ENCODE data around the gene APPBP2. TPM values are rescaled to one million over a fixed set of nuclear protein-coding genes. Genes with fewer than 3 reads are reported as not detected.

Gene APPBP2
- total and polyA plus RNA-seq, 2 of the 8 experiments (the other 6 are each of a cell fraction or from before 2014, with no cell fraction given) = 3.3 to 18.0 TPM

GRCh38 chr17:60461584-60461983, 64.5 kb downstream of the APPBP2 start:
- Histone ChIP-seq H2BK20ac (ENCODE audit: low read length) (no peak overlapping the region), H3K79me1 (ENCODE audit: low read depth, low read length) (no peaks in the 10 kb centered on the region), H2AFZ (ENCODE audit: low read length) (no peak overlapping the region), H3K79me2 (ENCODE audit: control insufficient read depth in 1 of 2, insufficient read depth in 2 of 2, low read length in 2 of 2) (no peaks in the 10 kb centered on the region), H3K9me3 (ENCODE audit: insufficient read depth in 2 of 2, low read depth in 1 of 2, low read length in 1 of 2) (no peaks in the 10 kb centered on the region), H2BK15ac (ENCODE audit: low read length) (no peak overlapping the region), H3K27me3 (replicated peaks in 1 of 4; ENCODE audit: control insufficient read depth in 3 of 4, extremely low read depth in 1 of 4, insufficient read depth in 3 of 4, low read length in 3 of 4) (no peaks in the 10 kb centered on the region), H2AK5ac (ENCODE audit: low read depth, low read length) (no peak overlapping the region), H4K8ac (ENCODE audit: extremely low read depth, insufficient read depth, low read length) (no peak overlapping the region), H3K27ac (ENCODE audit: low read depth, low read length) (no peak overlapping the region), H2BK120ac (replicated peaks; ENCODE audit: low read depth, low read length) (no peak overlapping the region), H2BK12ac (ENCODE audit: low read depth, low read length) (no peak overlapping the region), H3K9ac (replicated peaks in 1 of 4; ENCODE audit: extremely low read depth in 1 of 4, low read depth in 3 of 4, low read length in 3 of 4) (no peak overlapping the region), H3K56ac (replicated peaks; ENCODE audit: insufficient read length, low read depth, low read length) (no peak overlapping the region), H3K23ac (ENCODE audit: insufficient read length) (no peak overlapping the region), H3K4me1 (replicated peaks in 1 of 4; ENCODE audit: control insufficient read depth in 3 of 4, insufficient read depth in 4 of 4, low read length in 3 of 4) (no peaks in the 10 kb centered on the region), H3K4me2 (ENCODE audit: insufficient read depth in 1 of 2, low read depth in 2 of 2, low read length in 2 of 2) (no peak overlapping the region), H3K23me2 (ENCODE audit: low read depth, low read length) (no peaks in the 10 kb centered on the region), H4K5ac (ENCODE audit: insufficient read length, low read depth, low read length) (no peak overlapping the region), H3K36me3 (ENCODE audit: control insufficient read depth in 2 of 4, insufficient read depth in 4 of 4, low read length in 3 of 4) (peaks cover 5 to 60% (median 16%) of the 10 kb centered on the region in 4 experiments; a peak in 7 of 8 replicates), H3K18ac (ENCODE audit: extremely low read depth, low read length) (no peak overlapping the region), H3K14ac (ENCODE audit: insufficient read length) (no peak overlapping the region), H3K4me3 (ENCODE audit: extremely low read depth in 1 of 4, insufficient read depth in 2 of 4, low read depth in 3 of 4, low read length in 4 of 4) (no peak overlapping the region), H2BK5ac (ENCODE audit: low read depth, low read length) (no peak overlapping the region), H4K91ac (replicated peaks; ENCODE audit: insufficient read length, low read length) (no peak overlapping the region), H3K4ac (replicated peaks; ENCODE audit: insufficient read length, low read depth, low read length) (no peak overlapping the region), H4K20me1 (replicated peaks in 1 of 2; ENCODE audit: control insufficient read depth in 1 of 2, insufficient read depth in 2 of 2, low read length in 2 of 2) (no peaks in the 10 kb centered on the region)
- 83% methylated on average over 1 of the region's 1 CpG; no CpG with 5 or more reads in 1 of the 2 experiments for WGBS, 2 experiments (ENCODE audit: extremely low coverage in 1 of 2, insufficient coverage in 1 of 2, insufficient read length in 1 of 2, insufficient replicate concordance in 2 of 2, low coverage in 1 of 2, low lambda C conversion rate in 2 of 2, missing lambda C conversion rate in 1 of 2)
- TF ChIP-seq SIX5 (IDR thresholded peaks at IDR 0.05; ENCODE audit: low read depth, low read length) (no peak), KDM1A (IDR thresholded peaks at IDR 0.05; ENCODE audit: borderline replicate concordance, low read length) (no peak), JUN (IDR thresholded peaks at IDR 0.05; ENCODE audit: low read depth, low read length) (no peak), SAP30 (IDR thresholded peaks at IDR 0.05; ENCODE audit: insufficient read depth, insufficient replicate concordance, low read length) (no peak), GTF2F1 (IDR thresholded peaks at IDR 0.05; ENCODE audit: borderline replicate concordance, low read depth, low read length) (no peak), POLR2AphosphoS5 (IDR thresholded peaks at IDR 0.05; ENCODE audit: low read depth, low read length) (no peak), CHD1 (IDR thresholded peaks at IDR 0.05; ENCODE audit: low read depth, low read length) (no peak), CBX8 (IDR thresholded peaks at IDR 0.05; ENCODE audit: borderline replicate concordance, low read depth, low read length) (no peak), ASH2L (IDR thresholded peaks at IDR 0.05; ENCODE audit: low read length) (no peak), TAF1 (IDR thresholded peaks at IDR 0.05; ENCODE audit: low read depth, low read length) (no peak), GABPA (IDR thresholded peaks at IDR 0.05; ENCODE audit: borderline replicate concordance, insufficient read depth, low read length) (no peak)
- ChIA-PET POLR2A (ENCODE audit: partially characterized antibody) (no interaction called here), CTCF (ENCODE audit: partially characterized antibody) (no interaction called here)
- no peak for FAIRE-seq
- DNase-seq (ENCODE audit: low read depth in 1 of 2, low spot score in 2 of 2) = no peak

Data from H1 (cell line).